ENCODE results near the gene DNAAF3.

- TF ChIP-seq, protein P1, sequence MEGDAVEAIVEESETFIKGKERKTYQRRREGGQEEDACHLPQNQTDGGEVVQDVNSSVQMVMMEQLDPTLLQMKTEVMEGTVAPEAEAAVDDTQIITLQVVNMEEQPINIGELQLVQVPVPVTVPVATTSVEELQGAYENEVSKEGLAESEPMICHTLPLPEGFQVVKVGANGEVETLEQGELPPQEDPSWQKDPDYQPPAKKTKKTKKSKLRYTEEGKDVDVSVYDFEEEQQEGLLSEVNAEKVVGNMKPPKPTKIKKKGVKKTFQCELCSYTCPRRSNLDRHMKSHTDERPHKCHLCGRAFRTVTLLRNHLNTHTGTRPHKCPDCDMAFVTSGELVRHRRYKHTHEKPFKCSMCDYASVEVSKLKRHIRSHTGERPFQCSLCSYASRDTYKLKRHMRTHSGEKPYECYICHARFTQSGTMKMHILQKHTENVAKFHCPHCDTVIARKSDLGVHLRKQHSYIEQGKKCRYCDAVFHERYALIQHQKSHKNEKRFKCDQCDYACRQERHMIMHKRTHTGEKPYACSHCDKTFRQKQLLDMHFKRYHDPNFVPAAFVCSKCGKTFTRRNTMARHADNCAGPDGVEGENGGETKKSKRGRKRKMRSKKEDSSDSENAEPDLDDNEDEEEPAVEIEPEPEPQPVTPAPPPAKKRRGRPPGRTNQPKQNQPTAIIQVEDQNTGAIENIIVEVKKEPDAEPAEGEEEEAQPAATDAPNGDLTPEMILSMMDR (IDR thresholded peaks at IDR 0.05), result no peak
- no peak for TF ChIP-seq EP300 (IDR thresholded peaks at IDR 0.05)
- no peak for TF ChIP-seq POLR2A (IDR thresholded peaks at IDR 0.05; ENCODE audit: low read depth)
Observed at GRCh38 chr19:55119053-55119452, 47.4 kb downstream of the DNAAF3 start.

Data from esophagus muscularis mucosa (tissue), 4 donors.